HG03196 (cell line): ENCODE measurements around the gene NELFB.
"Not testable (repeated sequence)": the region's sequence is repeated elsewhere in the genome, so short reads cannot be mapped to it uniquely, and the experiment has no call there.

Experiments used
- ATAC-seq: cut with Tn5 transposase; IDR thresholded peaks from one replicate; pipeline ENCODE4 v1.9.1; 2021; ENCODE audit not compliant: unreplicated experiment

NELFB gene

GRCh38 chr9:137247135-137247915 is 7.8 kb upstream of the NELFB start:
- ATAC-seq, result no peak

GRCh38 chr9:137247916-137248175 is 7.3 kb upstream of the NELFB start:
- ATAC-seq, result no peak

GRCh38 chr9:137250329-137251193 is 4.6 kb upstream of the NELFB start:
- no peak for ATAC-seq

DNA sequence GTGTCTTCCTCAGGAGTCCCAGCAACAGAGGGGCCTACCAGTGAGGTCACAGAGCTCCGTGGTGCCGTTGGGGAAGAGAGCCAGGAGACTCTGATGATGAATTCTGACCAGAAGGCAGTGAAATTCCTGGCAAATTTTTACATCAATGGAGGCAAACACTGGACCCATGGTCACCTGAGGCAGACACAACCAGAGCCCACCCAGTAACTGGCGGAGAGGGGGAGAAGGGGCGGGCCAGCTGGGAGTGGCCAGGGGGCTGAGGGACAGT is 4.0 kb upstream of the NELFB start, which contains the start of gene STPG3:
Gene STPG3 (plus strand): TSS at position 93 of the 268 bp plus-strand sequence. CDS start 1 bp downstream, at position 94.
- no peak for ATAC-seq

GRCh38 chr9:137251490-137252268 is 3.4 kb upstream of the NELFB start:
- no peak for ATAC-seq

- ATAC-seq, result no peak
Measured at GRCh38 chr9:137252555-137253506, 2.3 kb upstream of the NELFB start.

- no peak for ATAC-seq
Measured at GRCh38 chr9:137253717-137254623, 1.2 kb upstream of the NELFB start.

DNA sequence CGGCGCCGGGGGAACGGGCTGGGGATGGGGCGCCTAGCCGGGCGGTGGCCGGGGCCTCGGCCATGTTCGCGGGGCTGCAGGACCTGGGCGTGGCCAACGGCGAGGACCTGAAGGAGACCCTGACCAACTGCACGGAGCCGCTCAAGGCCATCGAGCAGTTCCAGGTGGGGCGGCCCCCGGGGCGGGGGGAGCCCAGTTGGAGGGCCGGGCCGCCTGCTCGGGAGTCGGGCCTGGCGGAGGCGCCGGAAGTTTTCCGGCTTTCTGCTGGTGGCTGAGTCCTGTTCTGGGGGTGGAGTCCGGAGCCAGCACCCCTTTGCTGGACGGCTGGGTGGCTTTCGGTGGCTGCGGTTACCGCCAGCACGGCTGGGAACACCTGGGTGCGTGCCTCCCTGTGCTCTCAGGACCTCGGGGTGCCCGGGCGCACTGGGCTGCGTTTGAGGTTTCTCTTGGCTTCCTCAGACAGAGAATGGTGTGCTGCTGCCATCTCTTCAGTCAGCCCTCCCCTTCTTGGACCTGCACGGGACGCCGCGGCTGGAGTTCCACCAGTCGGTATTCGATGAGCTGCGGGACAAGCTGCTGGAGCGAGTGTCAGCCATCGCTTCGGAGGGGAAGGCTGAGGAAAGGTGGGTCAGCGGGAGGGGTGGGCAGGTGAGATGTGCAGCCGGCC is 454 bp downstream of the NELFB start:
- ATAC-seq, result peak; percentile 20

- ATAC-seq, result no peak
Measured at GRCh38 chr9:137256362-137256761, 1.2 kb downstream of the NELFB start.

DNA sequence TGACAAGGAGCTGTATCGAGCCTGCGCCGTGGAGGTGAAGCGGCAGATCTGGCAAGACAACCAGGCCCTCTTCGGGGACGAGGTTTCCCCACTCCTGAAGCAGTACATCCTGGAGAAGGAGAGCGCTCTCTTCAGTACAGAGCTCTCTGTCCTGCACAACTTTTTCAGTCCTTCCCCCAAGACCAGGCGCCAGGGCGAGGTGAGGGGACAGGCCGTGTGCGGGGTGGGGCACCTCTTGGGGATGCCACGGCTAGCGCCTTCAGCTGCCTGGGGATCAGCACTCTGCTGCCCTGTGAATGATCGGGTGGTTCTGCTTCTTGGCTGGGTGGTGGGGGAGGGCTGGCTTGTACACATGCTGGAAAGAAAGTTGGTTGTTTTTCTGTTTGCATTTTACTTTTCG is 1.7 kb downstream of the NELFB start:
- no peak for ATAC-seq

DNA sequence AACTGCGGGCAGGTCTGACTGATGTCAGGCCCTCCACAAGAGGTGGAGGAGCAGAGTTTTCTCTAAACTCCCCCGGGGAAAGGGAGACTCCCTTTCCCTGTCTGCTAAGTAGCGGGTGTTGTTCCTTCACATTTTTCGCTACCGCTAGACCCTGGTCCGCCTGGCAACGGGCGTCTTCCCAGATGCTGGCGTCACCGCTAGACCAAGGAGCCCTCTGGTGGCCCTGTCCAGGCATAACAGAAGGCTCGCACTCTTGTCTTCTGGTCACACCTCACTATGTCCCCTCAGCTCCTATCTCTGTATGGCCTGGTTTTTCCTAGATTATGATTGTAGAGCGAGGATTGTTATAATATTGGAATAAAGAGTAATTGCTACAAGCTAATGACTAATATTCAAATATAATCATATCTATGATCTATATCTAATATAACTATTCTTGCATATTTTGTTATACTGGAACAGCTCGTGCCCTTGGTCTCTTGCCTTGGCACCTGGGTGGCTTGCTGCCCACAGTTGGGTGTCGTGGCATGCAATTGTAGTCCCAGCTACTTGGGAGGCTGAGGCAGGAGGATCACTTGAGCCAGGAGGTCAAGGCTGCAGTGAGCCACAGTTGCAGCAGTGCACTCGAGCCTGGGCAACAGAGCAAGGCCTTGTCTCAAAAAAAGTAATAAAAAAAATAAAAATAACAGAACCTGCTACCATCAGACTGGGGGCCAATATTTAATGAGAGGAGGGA is 7.2 kb downstream of the NELFB start:
- not testable (repeated sequence) for ATAC-seq

GRCh38 chr9:137262909-137263285 is 7.8 kb downstream of the NELFB start:
- no peak for ATAC-seq

GRCh38 chr9:137263506-137263905 is 8.4 kb downstream of the NELFB start:
- no peak for ATAC-seq

GRCh38 chr9:137264067-137264466 is 8.9 kb downstream of the NELFB start:
- no peak for ATAC-seq

DNA sequence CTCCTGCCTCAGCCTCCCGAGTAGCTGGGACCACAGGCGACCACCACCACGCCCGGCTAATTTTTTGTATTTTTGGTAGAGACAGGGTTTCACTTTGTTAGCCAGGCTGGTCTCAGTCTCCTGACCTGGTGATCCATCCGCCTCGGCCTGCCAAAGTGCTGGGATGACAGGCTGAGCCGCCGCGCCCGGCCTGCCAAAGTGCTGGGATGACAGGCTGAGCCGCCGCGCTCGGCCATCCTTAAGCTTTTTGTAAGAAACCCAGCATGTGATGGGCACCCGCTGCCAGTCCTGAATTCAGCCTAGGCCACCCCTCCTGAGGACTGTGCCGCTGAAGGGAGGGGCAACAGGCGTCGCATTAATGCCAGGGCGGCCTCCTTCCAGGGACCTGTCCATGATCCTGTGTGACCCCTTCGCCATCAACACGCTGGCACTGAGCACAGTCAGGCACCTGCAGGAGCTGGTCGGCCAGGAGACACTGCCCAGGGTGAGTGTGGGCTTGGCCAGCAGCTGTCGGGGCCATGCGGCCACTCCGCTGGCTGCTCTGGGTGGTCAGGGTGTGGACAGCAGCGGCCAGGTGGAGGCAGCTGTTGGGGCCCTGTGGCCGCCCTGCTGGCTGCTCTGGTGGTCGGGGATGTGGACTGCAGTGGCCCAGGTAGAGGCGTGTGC is 10.5 kb downstream of the NELFB start:
- ATAC-seq, result no peak

DNA sequence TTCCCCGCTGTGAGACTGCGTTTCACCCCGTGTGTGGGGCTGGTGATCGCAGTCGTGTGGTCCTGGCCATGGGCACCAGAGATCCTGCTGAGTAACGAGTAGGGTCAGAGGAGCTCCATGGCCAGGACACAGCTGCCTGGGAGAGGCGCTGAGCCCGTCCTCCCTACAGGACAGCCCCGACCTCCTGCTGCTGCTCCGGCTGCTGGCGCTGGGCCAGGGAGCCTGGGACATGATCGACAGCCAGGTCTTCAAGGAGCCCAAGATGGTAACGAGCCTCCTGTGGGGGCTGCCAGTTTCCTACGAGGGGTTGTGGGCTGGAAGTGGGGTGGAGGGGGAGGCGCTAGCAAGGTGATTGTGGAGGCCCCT is 11.0 kb downstream of the NELFB start:
- no peak for ATAC-seq

DNA sequence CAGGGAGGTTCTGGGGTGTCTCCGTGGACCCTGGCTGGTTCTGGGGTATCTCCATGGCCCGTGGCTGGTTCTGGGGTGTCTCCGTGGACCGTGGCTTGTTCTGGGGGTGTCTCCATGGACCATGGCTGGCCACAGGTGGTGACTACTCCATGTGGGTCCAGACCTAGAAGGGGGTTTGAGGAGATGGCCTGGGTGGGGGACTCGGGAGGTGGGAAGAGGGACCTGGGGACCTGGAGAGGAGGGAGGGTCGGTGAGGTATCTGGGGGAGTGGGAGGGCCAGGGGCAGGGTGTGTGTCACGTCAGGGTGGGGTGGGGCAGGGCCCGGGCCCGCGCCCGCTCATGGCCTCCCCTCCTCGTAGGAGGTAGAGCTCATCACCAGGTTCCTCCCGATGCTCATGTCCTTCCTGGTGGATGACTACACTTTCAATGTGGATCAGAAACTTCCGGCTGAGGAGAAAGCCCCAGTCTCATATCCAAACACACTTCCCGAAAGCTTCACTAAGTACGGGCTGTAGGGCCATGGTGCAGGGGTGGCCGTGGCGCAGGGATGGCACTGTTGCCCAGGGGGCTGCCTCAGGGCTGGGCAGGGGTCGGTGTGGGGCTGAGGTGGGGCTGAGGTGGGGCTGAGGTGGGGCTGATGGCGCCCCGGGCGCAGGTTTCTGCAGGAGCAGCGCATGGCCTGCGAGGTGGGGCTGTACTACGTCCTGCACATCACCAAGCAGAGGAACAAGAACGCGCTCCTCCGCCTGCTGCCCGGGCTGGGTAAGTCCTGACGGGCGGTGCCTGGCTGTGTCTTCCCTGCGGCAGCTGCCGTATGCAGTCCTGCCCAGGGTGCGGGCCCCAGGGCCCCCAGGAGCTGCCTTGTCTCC is 11.7 kb downstream of the NELFB start:
- ATAC-seq, result no peak
